Stimulated activated CD8-positive, alpha-beta memory T cell treated with anti-CD3 and anti-CD28 coated beads, Interleukin-15, amount 100 ng/mL, for 4 hours (primary cell): Measurements from ENCODE around the gene TENM4.
"Not testable (repeated sequence)": the region's sequence is repeated elsewhere in the genome, so short reads cannot be mapped to it uniquely, and the experiment has no call there.

Experiments
- DNase-seq, 2 donors: peaks; one replicate each; pipeline ENCODE4 v3.0.0-alpha.2; 2020; ENCODE audit warnings: low read depth in 2 of 2

Gene TENM4

GRCh38 chr11:79022265-79022664 lies 418.6 kb downstream of the TENM4 start:
- DNase-seq = no peak

GRCh38 chr11:79021601-79022000 lies 419.2 kb downstream of the TENM4 start:
- DNase-seq = no peak

GRCh38 chr11:79019975-79020374 lies 420.9 kb downstream of the TENM4 start:
- no peak for DNase-seq

- DNase-seq = no peak
Measured at GRCh38 chr11:79019277-79019676, 421.6 kb downstream of the TENM4 start.

- DNase-seq = no peak
Measured at GRCh38 chr11:79018371-79018849, 422.4 kb downstream of the TENM4 start.

- no peak for DNase-seq
Measured at GRCh38 chr11:79017811-79018210, 423.0 kb downstream of the TENM4 start.

- no peak for DNase-seq
Measured at GRCh38 chr11:79013509-79013908, 427.3 kb downstream of the TENM4 start.

GRCh38 chr11:79011357-79011756 lies 429.5 kb downstream of the TENM4 start:
- DNase-seq = no peak

- no peak for DNase-seq
Measured at GRCh38 chr11:79007771-79008402, 432.9 kb downstream of the TENM4 start.

- DNase-seq = no peak
Measured at GRCh38 chr11:79006854-79007253, 434.0 kb downstream of the TENM4 start.

- no peak for DNase-seq
Measured at GRCh38 chr11:78996007-78996406, 444.8 kb downstream of the TENM4 start.

GRCh38 chr11:78995171-78995570 lies 445.7 kb downstream of the TENM4 start:
- DNase-seq = no peak

GRCh38 chr11:78993802-78994430 lies 446.9 kb downstream of the TENM4 start:
- DNase-seq = no peak

GRCh38 chr11:78991681-78992080 lies 449.1 kb downstream of the TENM4 start:
- DNase-seq = no peak

- no peak for DNase-seq
Measured at GRCh38 chr11:78990261-78990660, 450.6 kb downstream of the TENM4 start.

GRCh38 chr11:78987748-78988147 lies 453.1 kb downstream of the TENM4 start:
- no peak for DNase-seq

GRCh38 chr11:78986305-78986704 lies 454.5 kb downstream of the TENM4 start:
- no peak for DNase-seq

- DNase-seq = no peak
Measured at GRCh38 chr11:78985663-78986062, 455.2 kb downstream of the TENM4 start.

GRCh38 chr11:78982473-78982872 lies 458.4 kb downstream of the TENM4 start:
- no peak for DNase-seq

- no peak for DNase-seq
Measured at GRCh38 chr11:78981153-78981552, 459.7 kb downstream of the TENM4 start.

- no peak for DNase-seq
Measured at GRCh38 chr11:78978831-78979230, 462.0 kb downstream of the TENM4 start.

- DNase-seq = not testable (repeated sequence)
Measured at GRCh38 chr11:78977848-78978247, 463.0 kb downstream of the TENM4 start.

- DNase-seq = no peak
Measured at GRCh38 chr11:78977009-78977408, 463.8 kb downstream of the TENM4 start.

- DNase-seq = no peak
Measured at GRCh38 chr11:78975081-78975480, 465.7 kb downstream of the TENM4 start.
